Measurements from ENCODE around the gene CD300LG.

Gene CD300LG

GRCh38 chr17:43907998-43908721 lies 61.2 kb downstream of the CD300LG start:
- FAIRE-seq = no peak

- no peak for FAIRE-seq
These were observed 62.7 kb downstream of the CD300LG start for GRCh38 chr17:43909537-43910231.

- FAIRE-seq = no peak
These were observed 64.9 kb downstream of the CD300LG start for GRCh38 chr17:43911904-43912303.

GRCh38 chr17:43912635-43913304 lies 65.8 kb downstream of the CD300LG start:
- FAIRE-seq = no peak
